SK-N-SH (cell line): ENCODE results near the gene HHAT. TPM values are rescaled to one million over a fixed set of nuclear protein-coding genes. Genes with fewer than 3 reads are reported as not detected.

Experiments
- CTCF ChIA-PET: fragments of 300-600, 350-600 bp; formaldehyde crosslinking; extraction: SDS; loops from one replicate; lab custom pipeline; 2021; lab: Yijun Ruan, JAX
- POLR2A ChIA-PET: fragments of 350-600 bp; sonication (Branson Sonifier 250); formaldehyde crosslinking; extraction: SDS; loops from one replicate; lab custom pipeline; 2020; ENCODE audit warnings: antibody characterized with exemption, inconsistent platforms; lab: Yijun Ruan, JAX
- DNase-seq: peaks from one replicate; pipeline ENCODE4 v3.0.0; 2012
- H2AFZ ChIP-seq: fragments of 200-600 bp; sonication (generic); 2 replicates; pipeline ENCODE4 v1.8.1; 2016; ENCODE audit warnings: antibody characterized with exemption, mild to moderate bottlenecking, low read depth
- H3F3A ChIP-seq: fragments of 200-600 bp; sonication (generic); replicated peaks from 2 replicates; pipeline ENCODE3; 2016; ENCODE audit warnings: antibody characterized with exemption, mild to moderate bottlenecking; ENCODE audit not compliant: insufficient read depth
- H3K27ac ChIP-seq, 2 experiments: fragments of 200-500 bp in 1 of 2; fragments of 200-600 bp in 1 of 2; sonication (Bioruptor generic) in 1 of 2; sonication (generic), shearing (Covaris generic) in 1 of 2; 2 replicates each; pipeline versions ENCODE4 v1.5.1 to v1.6.1; 2014 to 2016; ENCODE audit warnings: low read depth in 2 of 2, inconsistent platforms in 1 of 2, low read length in 1 of 2, mild to moderate bottlenecking in 1 of 2, mixed read lengths in 1 of 2
- H3K27me3 ChIP-seq: fragments of 200-600 bp; sonication (generic), shearing (Covaris generic); 2 replicates; pipeline ENCODE4 v1.6.1; 2016; ENCODE audit warnings: mixed run types; ENCODE audit not compliant: insufficient read depth
- H3K36me3 ChIP-seq, 2 experiments: fragments of 200-500 bp in 1 of 2; fragments of 200-600 bp in 1 of 2; sonication (Bioruptor generic) in 1 of 2; sonication (generic) in 1 of 2; replicated peaks in 1 of 2; 2 replicates each; pipeline versions ENCODE3 to v1.5.1; 2014 to 2016; ENCODE audit warnings: low read length in 1 of 2, mild to moderate bottlenecking in 1 of 2; ENCODE audit not compliant: insufficient read depth in 2 of 2, control insufficient read depth in 1 of 2
- H3K4me1 ChIP-seq, 2 experiments: fragments of 200-500 bp in 1 of 2; fragments of 200-600 bp in 1 of 2; sonication (Bioruptor generic) in 1 of 2; sonication (generic), shearing (Covaris generic) in 1 of 2; 2 replicates each; pipeline versions ENCODE4 v1.5.1 to v1.6.1; 2014 to 2016; ENCODE audit warnings: low read depth in 1 of 2, low read length in 1 of 2, mixed run types in 1 of 2; ENCODE audit not compliant: insufficient read depth in 2 of 2, control insufficient read depth in 1 of 2
- H3K4me2 ChIP-seq: fragments of 200-600 bp; sonication (generic), shearing (Covaris generic); 2 replicates; pipeline ENCODE4 v1.6.1; 2017; ENCODE audit warnings: mixed run types
- H3K4me3 ChIP-seq, 2 experiments: fragments of 200-500 bp in 1 of 2; fragments of 200-600 bp in 1 of 2; sonication (Bioruptor generic) in 1 of 2; sonication (generic), shearing (Covaris generic) in 1 of 2; 2 replicates each; pipeline versions ENCODE4 v1.5.1 to v1.8.1; 2014 to 2016; ENCODE audit warnings: low read depth in 2 of 2, inconsistent platforms in 1 of 2, low read length in 1 of 2, mild to moderate bottlenecking in 1 of 2, mixed read lengths in 1 of 2, moderate library complexity in 1 of 2
- H3K79me2 ChIP-seq: fragments of 200-600 bp; sonication (generic); 2 replicates; pipeline ENCODE4 v1.8.1; 2017; ENCODE audit warnings: mild to moderate bottlenecking; ENCODE audit not compliant: insufficient read depth
- H3K9ac ChIP-seq: fragments of 200-600 bp; sonication (generic); 2 replicates; pipeline ENCODE4 v1.6.1; 2017; ENCODE audit warnings: mixed run types
- H3K9me2 ChIP-seq: fragments of 200-600 bp; sonication (generic); 2 replicates; pipeline ENCODE4 v1.6.1; 2017; ENCODE audit warnings: mixed run types
- H3K9me3 ChIP-seq: fragments of 200-600 bp; sonication (generic); 2 replicates; pipeline ENCODE4 v1.6.1; 2017; ENCODE audit warnings: mixed run types, mild to moderate bottlenecking, moderate library complexity
- H4K20me1 ChIP-seq: fragments of 200-600 bp; sonication (generic); 2 replicates; pipeline ENCODE4 v1.6.1; 2017; ENCODE audit warnings: mild to moderate bottlenecking, mixed run types; ENCODE audit not compliant: insufficient read depth
- CHD2 ChIP-seq: fragments of 150-350 bp; IDR thresholded peaks from 2 replicates; pipeline ENCODE4 v1.6.1; 2018; ENCODE audit warnings: low read length; ENCODE audit not compliant: partially characterized antibody
- ELF1 ChIP-seq: IDR thresholded peaks from 2 replicates; pipeline ENCODE4 v1.4.0; 2012
- EP300 ChIP-seq, 2 experiments: IDR thresholded peaks; 2 replicates each; pipeline versions ENCODE4 v1.4.0 to v1.6.1; 2012; ENCODE audit warnings: borderline replicate concordance in 1 of 2, low read depth in 1 of 2, low read length in 1 of 2
- EZH2phosphoT487 ChIP-seq: fragments of 200-600 bp; sonication (generic); IDR thresholded peaks from 2 replicates; pipeline ENCODE4 v1.6.1; 2017; ENCODE audit warnings: low read depth, mixed run types, mild to moderate bottlenecking, antibody characterized with exemption, moderate library complexity, borderline replicate concordance
- JUND ChIP-seq: IDR thresholded peaks from 2 replicates; pipeline ENCODE4 v1.4.0; 2012
- MEF2A ChIP-seq: IDR thresholded peaks from 2 replicates; pipeline ENCODE4 v1.4.0; 2012; ENCODE audit warnings: low read depth, borderline replicate concordance
- MXI1 ChIP-seq: IDR thresholded peaks from 2 replicates; pipeline ENCODE4 v1.6.1; 2012; ENCODE audit warnings: mild to moderate bottlenecking, low read depth, low read length, improper control_type of control experiment
- NRF1 ChIP-seq: IDR thresholded peaks from 2 replicates; pipeline ENCODE4 v1.6.1; 2012; ENCODE audit warnings: low read depth, mild to moderate bottlenecking, low read length
- POLR2AphosphoS5 ChIP-seq: IDR thresholded peaks from 2 replicates; pipeline ENCODE4 v1.6.1; 2012; ENCODE audit warnings: low read depth, low read length
- RAD21 ChIP-seq: IDR thresholded peaks from 2 replicates; pipeline ENCODE4 v1.6.1; 2012; ENCODE audit warnings: mild to moderate bottlenecking, low read length
- RCOR1 ChIP-seq: fragments of 150-350 bp; IDR thresholded peaks from 2 replicates; pipeline ENCODE4 v1.6.1; 2017; ENCODE audit warnings: antibody characterized with exemption, low read length
- RFX5 ChIP-seq: IDR thresholded peaks from 2 replicates; pipeline ENCODE4 v1.6.1; 2012; ENCODE audit warnings: mild to moderate bottlenecking, improper control_type of control experiment, low read length
- RXRA ChIP-seq: IDR thresholded peaks from 2 replicates; pipeline ENCODE4 v1.4.0; 2012; ENCODE audit warnings: low read depth, mild to moderate bottlenecking, borderline replicate concordance
- SIN3A ChIP-seq: IDR thresholded peaks from 2 replicates; pipeline ENCODE4 v1.6.1; 2012; ENCODE audit warnings: low read depth, mild to moderate bottlenecking, low read length, moderate library complexity, borderline replicate concordance
- TCF12 ChIP-seq: IDR thresholded peaks from 2 replicates; pipeline ENCODE4 v1.4.0; 2012
- TEAD4 ChIP-seq: IDR thresholded peaks from 2 replicates; pipeline ENCODE4 v1.4.0; 2012; ENCODE audit warnings: mild to moderate bottlenecking, borderline replicate concordance; ENCODE audit not compliant: insufficient read depth
- WGBS: methylation state at CpG from one replicate; pipeline ENCODE4 v1.1.6; 2017; ENCODE audit warnings: low lambda C conversion rate; 5-methylcytosine and 5-hydroxymethylcytosine counted together
- polyA plus RNA-seq, 3 experiments: library from polyadenylated mRNA; depleted of rRNA; stranded (reverse); fragments of >200 nt; gene quantifications; 2 replicates each; pipeline ENCODE4 v1.2.3, GENCODE V29; 2012
- TF ChIP-seq, protein P1 (sequence below): fragments of 200-600 bp; sonication (generic); IDR thresholded peaks from 2 replicates; pipeline ENCODE4 v1.6.1; 2017; ENCODE audit warnings: antibody characterized with exemption, mild to moderate bottlenecking, moderate library complexity
- TF ChIP-seq, protein P2 (sequence below): fragments of 150-350 bp; IDR thresholded peaks from 2 replicates; pipeline ENCODE4 v1.6.1; 2017; ENCODE audit warnings: antibody characterized with exemption, low read length, low read depth, borderline replicate concordance
- TF ChIP-seq, protein P3 (sequence below): IDR thresholded peaks from 2 replicates; pipeline ENCODE4 v1.4.0; 2012; ENCODE audit warnings: low read depth, borderline replicate concordance
- TF ChIP-seq, protein P4 (sequence below): IDR thresholded peaks from 2 replicates; pipeline ENCODE4 v1.4.0; 2012; ENCODE audit warnings: low read depth
- TF ChIP-seq, protein P5 (sequence below): IDR thresholded peaks from 2 replicates; pipeline ENCODE4 v1.4.0; 2012; ENCODE audit warnings: low read depth, borderline replicate concordance
- TF ChIP-seq, protein P6 (sequence below): IDR thresholded peaks from 2 replicates; pipeline ENCODE4; 2012
- TF ChIP-seq, protein P7 (sequence below): IDR thresholded peaks from 2 replicates; pipeline ENCODE4 v1.6.1; 2012; ENCODE audit warnings: mild to moderate bottlenecking, low read depth, low read length, moderate library complexity

Gene HHAT
- polyA plus RNA-seq, 1 of the 3 experiments (the other 2 are of a cell fraction), result 8.1 TPM

DNA sequence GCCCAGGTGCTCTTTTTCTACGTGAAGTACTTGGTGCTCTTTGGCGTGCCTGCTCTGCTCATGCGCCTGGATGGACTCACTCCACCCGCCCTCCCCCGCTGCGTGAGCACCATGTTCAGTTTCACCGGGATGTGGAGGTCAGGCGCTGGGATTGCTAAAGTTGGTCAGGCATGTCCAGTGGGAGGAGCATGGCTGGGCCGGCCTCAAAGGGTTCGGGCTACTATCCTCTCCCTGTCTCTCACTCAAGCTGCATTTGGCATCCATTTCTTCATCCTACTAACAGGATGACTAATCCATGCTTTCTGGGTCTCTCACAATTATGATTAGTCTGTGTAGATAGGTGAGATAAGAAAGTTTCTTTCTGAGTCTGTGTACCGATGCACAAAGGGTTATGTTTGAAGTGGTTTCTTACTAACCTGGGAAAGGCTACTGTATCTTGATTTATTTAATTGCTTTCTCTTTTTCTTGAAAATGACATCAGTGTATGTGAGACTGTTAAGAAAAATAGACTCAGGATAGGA, 135.9 kb downstream of the HHAT start:
- H3K9me3 ChIP-seq, result no peaks in the 10 kb centered on the region
- H3K27me3 ChIP-seq, result no peaks in the 10 kb centered on the region
- ChIA-PET POLR2A (no interaction called here), CTCF (no interaction called here)
- no peak overlapping the region for H3K9ac ChIP-seq
- H3K79me2 ChIP-seq, result no peaks in the 10 kb centered on the region
- 37% methylated on average over 10 of the region's 11 CpGs for WGBS
- H3K27ac ChIP-seq, result peak overlapping the region; percentile 17 to 58
- no peaks in the 10 kb centered on the region for H4K20me1 ChIP-seq
- H3K9me2 ChIP-seq, result no peaks in the 10 kb centered on the region
- peak overlapping the region; percentile 15; the same call in 1 of the 2 replicates for H3K4me2 ChIP-seq
- peak; percentile 8 for DNase-seq
- no peaks in the 10 kb centered on the region for H3F3A ChIP-seq
- H3K4me1 ChIP-seq, result peaks cover 0 to 34% of the 10 kb centered on the region in 2 experiments; a peak in 2 of 4 replicates
- H2AFZ ChIP-seq, result peak overlapping the region; percentile 3; the same call in 1 of the 2 replicates
- no peak overlapping the region for H3K4me3 ChIP-seq
- no peaks in the 10 kb centered on the region for H3K36me3 ChIP-seq
- TF ChIP-seq RCOR1 (no peak), RFX5 (no peak), JUND (peak; percentile 80), ELF1 (no peak), EP300 (IDR thresholded peaks at IDR 0.05; ENCODE audit: borderline replicate concordance in 1 of 2, low read depth in 1 of 2, low read length in 1 of 2) (peak in 1 of 2 experiments; percentile 53; a peak in 1 of 4 replicates), RAD21 (no peak), SIN3A (no peak), MEF2A (no peak), RXRA (peak; percentile 45; the same call in 1 of the 2 replicates), NRF1 (peak; percentile 34; the same call in 1 of the 2 replicates), MXI1 (no peak), POLR2AphosphoS5 (peak; percentile 62; the same call in 1 of the 2 replicates), EZH2phosphoT487 (no peak), TEAD4 (0 out of 2 replicates have a peak, but pooled peaks have one; percentile 53), TCF12 (peak; percentile 78), CHD2 (no peak)
- TF ChIP-seq, protein P1, sequence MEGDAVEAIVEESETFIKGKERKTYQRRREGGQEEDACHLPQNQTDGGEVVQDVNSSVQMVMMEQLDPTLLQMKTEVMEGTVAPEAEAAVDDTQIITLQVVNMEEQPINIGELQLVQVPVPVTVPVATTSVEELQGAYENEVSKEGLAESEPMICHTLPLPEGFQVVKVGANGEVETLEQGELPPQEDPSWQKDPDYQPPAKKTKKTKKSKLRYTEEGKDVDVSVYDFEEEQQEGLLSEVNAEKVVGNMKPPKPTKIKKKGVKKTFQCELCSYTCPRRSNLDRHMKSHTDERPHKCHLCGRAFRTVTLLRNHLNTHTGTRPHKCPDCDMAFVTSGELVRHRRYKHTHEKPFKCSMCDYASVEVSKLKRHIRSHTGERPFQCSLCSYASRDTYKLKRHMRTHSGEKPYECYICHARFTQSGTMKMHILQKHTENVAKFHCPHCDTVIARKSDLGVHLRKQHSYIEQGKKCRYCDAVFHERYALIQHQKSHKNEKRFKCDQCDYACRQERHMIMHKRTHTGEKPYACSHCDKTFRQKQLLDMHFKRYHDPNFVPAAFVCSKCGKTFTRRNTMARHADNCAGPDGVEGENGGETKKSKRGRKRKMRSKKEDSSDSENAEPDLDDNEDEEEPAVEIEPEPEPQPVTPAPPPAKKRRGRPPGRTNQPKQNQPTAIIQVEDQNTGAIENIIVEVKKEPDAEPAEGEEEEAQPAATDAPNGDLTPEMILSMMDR, result no peak
- TF ChIP-seq, protein P2, sequence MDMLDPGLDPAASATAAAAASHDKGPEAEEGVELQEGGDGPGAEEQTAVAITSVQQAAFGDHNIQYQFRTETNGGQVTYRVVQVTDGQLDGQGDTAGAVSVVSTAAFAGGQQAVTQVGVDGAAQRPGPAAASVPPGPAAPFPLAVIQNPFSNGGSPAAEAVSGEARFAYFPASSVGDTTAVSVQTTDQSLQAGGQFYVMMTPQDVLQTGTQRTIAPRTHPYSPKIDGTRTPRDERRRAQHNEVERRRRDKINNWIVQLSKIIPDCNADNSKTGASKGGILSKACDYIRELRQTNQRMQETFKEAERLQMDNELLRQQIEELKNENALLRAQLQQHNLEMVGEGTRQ, result no peak
- TF ChIP-seq, protein P3, sequence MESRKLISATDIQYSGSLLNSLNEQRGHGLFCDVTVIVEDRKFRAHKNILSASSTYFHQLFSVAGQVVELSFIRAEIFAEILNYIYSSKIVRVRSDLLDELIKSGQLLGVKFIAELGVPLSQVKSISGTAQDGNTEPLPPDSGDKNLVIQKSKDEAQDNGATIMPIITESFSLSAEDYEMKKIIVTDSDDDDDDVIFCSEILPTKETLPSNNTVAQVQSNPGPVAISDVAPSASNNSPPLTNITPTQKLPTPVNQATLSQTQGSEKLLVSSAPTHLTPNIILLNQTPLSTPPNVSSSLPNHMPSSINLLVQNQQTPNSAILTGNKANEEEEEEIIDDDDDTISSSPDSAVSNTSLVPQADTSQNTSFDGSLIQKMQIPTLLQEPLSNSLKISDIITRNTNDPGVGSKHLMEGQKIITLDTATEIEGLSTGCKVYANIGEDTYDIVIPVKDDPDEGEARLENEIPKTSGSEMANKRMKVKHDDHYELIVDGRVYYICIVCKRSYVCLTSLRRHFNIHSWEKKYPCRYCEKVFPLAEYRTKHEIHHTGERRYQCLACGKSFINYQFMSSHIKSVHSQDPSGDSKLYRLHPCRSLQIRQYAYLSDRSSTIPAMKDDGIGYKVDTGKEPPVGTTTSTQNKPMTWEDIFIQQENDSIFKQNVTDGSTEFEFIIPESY, result no peak
- TF ChIP-seq, protein P4, sequence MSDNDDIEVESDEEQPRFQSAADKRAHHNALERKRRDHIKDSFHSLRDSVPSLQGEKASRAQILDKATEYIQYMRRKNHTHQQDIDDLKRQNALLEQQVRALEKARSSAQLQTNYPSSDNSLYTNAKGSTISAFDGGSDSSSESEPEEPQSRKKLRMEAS, result no peak
- TF ChIP-seq, protein P5, sequence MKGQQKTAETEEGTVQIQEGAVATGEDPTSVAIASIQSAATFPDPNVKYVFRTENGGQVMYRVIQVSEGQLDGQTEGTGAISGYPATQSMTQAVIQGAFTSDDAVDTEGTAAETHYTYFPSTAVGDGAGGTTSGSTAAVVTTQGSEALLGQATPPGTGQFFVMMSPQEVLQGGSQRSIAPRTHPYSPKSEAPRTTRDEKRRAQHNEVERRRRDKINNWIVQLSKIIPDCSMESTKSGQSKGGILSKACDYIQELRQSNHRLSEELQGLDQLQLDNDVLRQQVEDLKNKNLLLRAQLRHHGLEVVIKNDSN, result no peak
- TF ChIP-seq, protein P6, sequence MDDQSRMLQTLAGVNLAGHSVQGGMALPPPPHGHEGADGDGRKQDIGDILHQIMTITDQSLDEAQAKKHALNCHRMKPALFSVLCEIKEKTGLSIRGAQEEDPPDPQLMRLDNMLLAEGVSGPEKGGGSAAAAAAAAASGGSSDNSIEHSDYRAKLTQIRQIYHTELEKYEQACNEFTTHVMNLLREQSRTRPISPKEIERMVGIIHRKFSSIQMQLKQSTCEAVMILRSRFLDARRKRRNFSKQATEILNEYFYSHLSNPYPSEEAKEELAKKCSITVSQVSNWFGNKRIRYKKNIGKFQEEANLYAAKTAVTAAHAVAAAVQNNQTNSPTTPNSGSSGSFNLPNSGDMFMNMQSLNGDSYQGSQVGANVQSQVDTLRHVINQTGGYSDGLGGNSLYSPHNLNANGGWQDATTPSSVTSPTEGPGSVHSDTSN, result peak; percentile 84
- TF ChIP-seq, protein P7, sequence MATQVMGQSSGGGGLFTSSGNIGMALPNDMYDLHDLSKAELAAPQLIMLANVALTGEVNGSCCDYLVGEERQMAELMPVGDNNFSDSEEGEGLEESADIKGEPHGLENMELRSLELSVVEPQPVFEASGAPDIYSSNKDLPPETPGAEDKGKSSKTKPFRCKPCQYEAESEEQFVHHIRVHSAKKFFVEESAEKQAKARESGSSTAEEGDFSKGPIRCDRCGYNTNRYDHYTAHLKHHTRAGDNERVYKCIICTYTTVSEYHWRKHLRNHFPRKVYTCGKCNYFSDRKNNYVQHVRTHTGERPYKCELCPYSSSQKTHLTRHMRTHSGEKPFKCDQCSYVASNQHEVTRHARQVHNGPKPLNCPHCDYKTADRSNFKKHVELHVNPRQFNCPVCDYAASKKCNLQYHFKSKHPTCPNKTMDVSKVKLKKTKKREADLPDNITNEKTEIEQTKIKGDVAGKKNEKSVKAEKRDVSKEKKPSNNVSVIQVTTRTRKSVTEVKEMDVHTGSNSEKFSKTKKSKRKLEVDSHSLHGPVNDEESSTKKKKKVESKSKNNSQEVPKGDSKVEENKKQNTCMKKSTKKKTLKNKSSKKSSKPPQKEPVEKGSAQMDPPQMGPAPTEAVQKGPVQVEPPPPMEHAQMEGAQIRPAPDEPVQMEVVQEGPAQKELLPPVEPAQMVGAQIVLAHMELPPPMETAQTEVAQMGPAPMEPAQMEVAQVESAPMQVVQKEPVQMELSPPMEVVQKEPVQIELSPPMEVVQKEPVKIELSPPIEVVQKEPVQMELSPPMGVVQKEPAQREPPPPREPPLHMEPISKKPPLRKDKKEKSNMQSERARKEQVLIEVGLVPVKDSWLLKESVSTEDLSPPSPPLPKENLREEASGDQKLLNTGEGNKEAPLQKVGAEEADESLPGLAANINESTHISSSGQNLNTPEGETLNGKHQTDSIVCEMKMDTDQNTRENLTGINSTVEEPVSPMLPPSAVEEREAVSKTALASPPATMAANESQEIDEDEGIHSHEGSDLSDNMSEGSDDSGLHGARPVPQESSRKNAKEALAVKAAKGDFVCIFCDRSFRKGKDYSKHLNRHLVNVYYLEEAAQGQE, result no peak
